T-helper 17 cell (primary cell): Measurements from ENCODE around the gene TNFRSF11A. TPM values are rescaled to one million over a fixed set of nuclear protein-coding genes. Genes with fewer than 3 reads are reported as not detected.

Source experiments
- ATAC-seq: fragments of 150-1000 bp; cut with Tn5 transposase; 2 replicates; pipeline ENCODE4 v1.10.0; 2021; ENCODE audit warnings: mild to moderate bottlenecking, moderate library complexity
- DNase-seq, 3 donors: peaks; one replicate each; pipeline versions ENCODE4 v3.0.0 to v3.0.0-alpha.2; 2020 to 2021
- H3K9me3 ChIP-seq: one replicate; pipeline ENCODE4 v1.7.0; 2013; ENCODE audit warnings: low read length, mild to moderate bottlenecking; ENCODE audit not compliant: control insufficient read depth, poor library complexity, severe bottlenecking
- H3K27ac Mint-ChIP-seq: one replicate; pipeline ENCODE4 v1.8.0; 2022; ENCODE audit warnings: mild to moderate bottlenecking, moderate library complexity, mixed read lengths
- H3K27me3 Mint-ChIP-seq: one replicate; pipeline ENCODE4 v1.8.0; 2022; ENCODE audit warnings: mixed read lengths
- H3K36me3 Mint-ChIP-seq: one replicate; pipeline ENCODE4 v1.8.0; 2022; ENCODE audit warnings: low read depth, mixed read lengths
- H3K4me1 Mint-ChIP-seq: one replicate; pipeline ENCODE4 v1.8.0; 2022; ENCODE audit warnings: mild to moderate bottlenecking, mixed read lengths
- H3K4me3 Mint-ChIP-seq: one replicate; pipeline ENCODE4 v1.8.0; 2022; ENCODE audit warnings: mild to moderate bottlenecking, moderate library complexity, mixed read lengths
- total RNA-seq, 4 donors: library from RNA in 2 of 4; stranded (reverse) in 2 of 4; gene quantifications; one replicate each; pipeline ENCODE4 v1.2.3 and lab custom pipeline; 2022 to 2026

TNFRSF11A gene
- total RNA-seq, 2 donors from 2014 or later, result 1.2 to 3.1 TPM

DNA sequence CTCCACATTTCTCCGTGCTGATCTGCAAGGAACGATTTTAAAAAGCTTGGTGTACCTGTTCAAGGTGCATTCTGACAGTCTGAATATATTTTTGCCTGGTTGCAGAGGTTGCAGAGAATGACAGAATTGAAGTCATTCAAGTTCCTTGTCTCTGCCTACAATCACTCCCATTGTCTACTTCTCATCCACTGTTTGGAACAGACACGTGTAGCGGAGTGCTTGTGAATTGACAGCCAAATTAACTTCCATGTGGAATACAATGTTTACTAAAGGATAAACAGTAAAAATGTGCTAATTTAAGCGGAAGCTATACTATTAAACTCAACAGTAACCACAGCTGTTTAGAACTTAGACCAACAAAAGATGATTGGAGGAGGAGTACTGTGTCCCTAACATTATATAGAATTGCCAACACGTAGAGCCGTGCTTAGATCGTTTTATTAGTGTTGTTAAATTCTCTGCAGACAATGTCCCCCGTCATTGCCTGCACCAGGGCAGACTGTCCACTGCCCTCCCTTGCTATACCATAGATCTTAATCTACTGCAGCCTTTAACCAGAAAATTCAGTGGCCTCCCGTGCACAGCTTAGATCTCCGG is 110.4 kb downstream of the TNFRSF11A start:
- Mint-ChIP-seq H3K27ac (no peak overlapping the region), H3K4me1 (no peaks in the 10 kb centered on the region), H3K27me3 (peaks cover 6% of the 10 kb centered on the region), H3K36me3 (no peaks in the 10 kb centered on the region), H3K4me3 (no peak overlapping the region)
- ATAC-seq (no peak), DNase-seq (no peak)
- H3K9me3 ChIP-seq, result no peaks in the 10 kb centered on the region

GRCh38 chr18:62436636-62437234 is 111.6 kb downstream of the TNFRSF11A start:
- no peak overlapping the region for H3K27ac Mint-ChIP-seq
- no peaks in the 10 kb centered on the region for H3K36me3 Mint-ChIP-seq
- H3K4me3 Mint-ChIP-seq, result no peak overlapping the region
- no peaks in the 10 kb centered on the region for H3K4me1 Mint-ChIP-seq
- H3K9me3 ChIP-seq, result no peaks in the 10 kb centered on the region
- no peak for DNase-seq
- H3K27me3 Mint-ChIP-seq, result peaks cover 6% of the 10 kb centered on the region
- no peak for ATAC-seq

DNA sequence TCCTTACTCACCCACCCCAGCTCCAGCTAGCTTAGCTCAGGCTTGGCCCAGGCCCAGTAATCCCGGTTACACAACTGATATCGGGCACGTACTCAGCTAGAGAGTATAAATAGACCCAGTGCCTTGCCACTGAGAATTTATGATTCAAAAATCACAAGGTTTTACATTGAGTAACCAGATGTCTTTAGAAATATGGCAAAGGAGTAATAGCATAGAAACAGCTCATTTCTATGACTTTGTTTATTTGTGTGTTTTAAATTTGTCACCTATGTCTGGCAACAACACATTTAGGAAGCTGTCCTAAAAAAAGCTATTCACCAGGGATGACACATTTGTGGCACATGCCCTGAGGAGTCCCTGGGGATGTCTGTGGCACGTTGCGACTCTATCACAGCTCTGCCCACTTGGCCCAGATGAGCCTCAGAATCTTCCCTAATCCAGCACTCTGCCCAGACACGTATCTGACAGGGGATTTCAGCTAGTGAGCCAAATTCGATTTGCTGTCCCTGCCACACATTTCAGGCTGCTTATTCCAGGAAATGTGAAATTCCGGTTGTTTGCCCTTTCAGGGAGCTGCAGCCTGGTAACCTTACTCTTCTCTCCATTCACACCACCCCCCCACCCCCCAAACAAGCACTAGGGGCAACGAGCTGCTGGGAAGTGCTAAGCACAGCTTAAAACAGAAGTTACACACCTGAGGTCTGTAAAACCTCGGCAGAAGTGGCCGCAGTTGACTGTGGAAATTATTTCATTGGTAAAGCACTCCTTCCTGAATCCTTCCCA is 112.3 kb downstream of the TNFRSF11A start:
- Mint-ChIP-seq H3K4me3 (no peak overlapping the region), H3K4me1 (no peaks in the 10 kb centered on the region), H3K36me3 (no peaks in the 10 kb centered on the region), H3K27me3 (peaks cover 13% of the 10 kb centered on the region), H3K27ac (no peak overlapping the region)
- no peak for ATAC-seq
- no peak for DNase-seq
- no peaks in the 10 kb centered on the region for H3K9me3 ChIP-seq

DNA sequence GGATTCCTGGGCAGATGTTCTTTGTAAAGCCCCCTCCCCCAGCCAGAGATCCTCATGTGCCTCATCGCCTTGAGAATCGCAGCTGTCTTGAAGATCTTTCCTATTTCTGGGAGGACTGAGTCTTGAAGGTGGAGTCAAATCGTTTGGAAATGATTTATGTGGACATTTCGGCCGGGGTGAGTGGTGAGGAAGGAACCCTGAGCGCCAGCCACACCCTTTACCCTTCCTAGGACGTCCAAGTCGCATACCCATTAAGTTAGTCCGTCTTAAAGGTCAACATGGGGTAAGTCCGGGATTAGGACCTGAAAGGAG is 112.9 kb downstream of the TNFRSF11A start:
- Mint-ChIP-seq H3K4me1 (no peaks in the 10 kb centered on the region), H3K36me3 (no peaks in the 10 kb centered on the region), H3K27ac (no peak overlapping the region), H3K4me3 (no peak overlapping the region), H3K27me3 (peaks cover 19% of the 10 kb centered on the region)
- H3K9me3 ChIP-seq, result no peaks in the 10 kb centered on the region
- DNase-seq, result no peak
- no peak for ATAC-seq

- Mint-ChIP-seq H3K27me3 (peaks cover 19% of the 10 kb centered on the region), H3K4me1 (no peaks in the 10 kb centered on the region), H3K36me3 (no peaks in the 10 kb centered on the region), H3K27ac (no peak overlapping the region), H3K4me3 (no peak overlapping the region)
- no peaks in the 10 kb centered on the region for H3K9me3 ChIP-seq
- DNase-seq (no peak), ATAC-seq (no peak)
Measured at GRCh38 chr18:62438402-62438801, 113.3 kb downstream of the TNFRSF11A start.

- H3K36me3 Mint-ChIP-seq, result no peaks in the 10 kb centered on the region
- H3K4me3 Mint-ChIP-seq, result no peak overlapping the region
- no peaks in the 10 kb centered on the region for H3K9me3 ChIP-seq
- ATAC-seq, result no peak
- H3K27me3 Mint-ChIP-seq, result peaks cover 19% of the 10 kb centered on the region
- no peaks in the 10 kb centered on the region for H3K4me1 Mint-ChIP-seq
- no peak overlapping the region for H3K27ac Mint-ChIP-seq
- no peak for DNase-seq
Measured at GRCh38 chr18:62438866-62439265, 113.8 kb downstream of the TNFRSF11A start.

Other genes with a start within 250 kb of the TNFRSF11A start
- 10 to 100 TPM; 17.9 to 18.1 TPM for gene PIGN, start 138.3 kb upstream of the TNFRSF11A start, total RNA-seq
- gene RELCH, start 138.1 kb upstream of the TNFRSF11A start, total RNA-seq, result 10 to 100 TPM; 49.0 to 52.5 TPM
- gene ZCCHC2, start 197.7 kb downstream of the TNFRSF11A start, total RNA-seq, result 10 to 100 TPM; 69.3 to 71.5 TPM